ENCODE measurements around the gene NET1.
"Not testable (repeated sequence)": the region's sequence is repeated elsewhere in the genome, so short reads cannot be mapped to it uniquely, and the experiment has no call there.

DNA sequence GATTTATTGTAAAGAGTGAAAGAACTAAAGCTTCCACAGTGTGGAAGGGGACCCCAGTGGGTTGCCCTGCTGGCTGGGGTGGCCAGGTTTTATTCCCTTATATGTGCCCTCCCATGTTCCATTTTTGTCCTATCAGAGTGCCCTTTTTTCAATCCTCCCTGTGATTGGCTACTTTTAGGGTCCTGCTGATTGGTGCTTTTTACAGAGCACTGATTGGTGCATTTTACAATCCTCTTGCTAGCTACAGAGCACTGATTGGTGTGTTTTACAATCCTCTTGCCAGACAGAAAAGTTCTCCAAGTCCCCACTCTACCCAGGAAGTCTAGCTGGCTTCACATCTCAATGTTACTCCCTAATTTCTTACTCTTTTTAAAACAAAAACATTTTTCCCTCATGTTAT is 1.6 kb upstream of the NET1 start:
- TF ChIP-seq, protein P1, sequence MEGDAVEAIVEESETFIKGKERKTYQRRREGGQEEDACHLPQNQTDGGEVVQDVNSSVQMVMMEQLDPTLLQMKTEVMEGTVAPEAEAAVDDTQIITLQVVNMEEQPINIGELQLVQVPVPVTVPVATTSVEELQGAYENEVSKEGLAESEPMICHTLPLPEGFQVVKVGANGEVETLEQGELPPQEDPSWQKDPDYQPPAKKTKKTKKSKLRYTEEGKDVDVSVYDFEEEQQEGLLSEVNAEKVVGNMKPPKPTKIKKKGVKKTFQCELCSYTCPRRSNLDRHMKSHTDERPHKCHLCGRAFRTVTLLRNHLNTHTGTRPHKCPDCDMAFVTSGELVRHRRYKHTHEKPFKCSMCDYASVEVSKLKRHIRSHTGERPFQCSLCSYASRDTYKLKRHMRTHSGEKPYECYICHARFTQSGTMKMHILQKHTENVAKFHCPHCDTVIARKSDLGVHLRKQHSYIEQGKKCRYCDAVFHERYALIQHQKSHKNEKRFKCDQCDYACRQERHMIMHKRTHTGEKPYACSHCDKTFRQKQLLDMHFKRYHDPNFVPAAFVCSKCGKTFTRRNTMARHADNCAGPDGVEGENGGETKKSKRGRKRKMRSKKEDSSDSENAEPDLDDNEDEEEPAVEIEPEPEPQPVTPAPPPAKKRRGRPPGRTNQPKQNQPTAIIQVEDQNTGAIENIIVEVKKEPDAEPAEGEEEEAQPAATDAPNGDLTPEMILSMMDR (IDR thresholded peaks at IDR 0.05) = not testable (repeated sequence)
- TF ChIP-seq POLR2A (IDR thresholded peaks at IDR 0.05) = not testable (repeated sequence)

All from thyroid gland (tissue), 4 donors.